Activated T-cell treated with anti-CD3 and anti-CD28 coated beads, Interleukin-2, amount 50 U/mL, for 72 hours (primary cell): ENCODE data around the gene NTN4. TPM values are rescaled to one million over a fixed set of nuclear protein-coding genes. Genes with fewer than 3 reads are reported as not detected.
"Not testable (repeated sequence)": the region's sequence is repeated elsewhere in the genome, so short reads cannot be mapped to it uniquely, and the experiment has no call there.

Experiments used
- ATAC-seq, 2 donors: fragments of 150-1000 bp; cut with Tn5 transposase; replicated peaks in 1 of 2; 2 replicates each; pipeline ENCODE4 v1.10.0; 2021; ENCODE audit warnings: moderate library complexity in 2 of 2, mild to moderate bottlenecking in 1 of 2
- DNase-seq, 2 donors: peaks; one replicate each; pipeline ENCODE4 v3.0.0; 2021 to 2022; ENCODE audit warnings: mixed read lengths in 1 of 2
- H3K27ac Mint-ChIP-seq: one replicate; pipeline ENCODE4 v1.8.0; 2022; ENCODE audit warnings: mild to moderate bottlenecking, moderate library complexity, mixed read lengths
- H3K27me3 Mint-ChIP-seq: one replicate; pipeline ENCODE4 v1.8.0; 2022; ENCODE audit warnings: low read depth, mixed read lengths
- H3K36me3 Mint-ChIP-seq, 2 donors: one replicate each; pipeline ENCODE4 v1.8.0; 2022; ENCODE audit warnings: mixed read lengths in 2 of 2, mild to moderate bottlenecking in 1 of 2; ENCODE audit not compliant: insufficient read depth in 2 of 2
- H3K4me1 Mint-ChIP-seq: one replicate; pipeline ENCODE4 v1.8.0; 2022; ENCODE audit warnings: low read depth, mixed read lengths
- H3K4me3 Mint-ChIP-seq, 2 donors: one replicate each; pipeline ENCODE4 v1.8.0; 2022; ENCODE audit warnings: mild to moderate bottlenecking in 2 of 2, mixed read lengths in 2 of 2, moderate library complexity in 2 of 2
- H3K9me3 Mint-ChIP-seq, 2 donors: one replicate each; pipeline ENCODE4 v1.8.0; 2022; ENCODE audit warnings: mixed read lengths in 2 of 2
- total RNA-seq, 2 donors: library from RNA; stranded (reverse); gene quantifications; one replicate each; pipeline ENCODE4 v1.2.3, GENCODE V29; 2022

NTN4 gene
- total RNA-seq, 2 donors from 2014 or later: 0.26 to 0.69 TPM

- ATAC-seq: no peak
- Mint-ChIP-seq H3K4me3 (no peak overlapping the region), H3K27ac (no peak overlapping the region), H3K9me3 (no peaks in the 10 kb centered on the region), H3K27me3 (no peaks in the 10 kb centered on the region), H3K4me1 (no peaks in the 10 kb centered on the region), H3K36me3 (no peaks in the 10 kb centered on the region)
- no peak for DNase-seq
These were observed 165.6 kb downstream of the NTN4 start for GRCh38 chr12:95625012-95625411.

GRCh38 chr12:95624589-95624988 lies 166.0 kb downstream of the NTN4 start:
- Mint-ChIP-seq H3K27ac (no peak overlapping the region), H3K4me3 (no peak overlapping the region), H3K4me1 (no peaks in the 10 kb centered on the region), H3K9me3 (no peaks in the 10 kb centered on the region), H3K36me3 (no peaks in the 10 kb centered on the region), H3K27me3 (no peaks in the 10 kb centered on the region)
- DNase-seq: no peak
- no peak for ATAC-seq

GRCh38 chr12:95623554-95624170 lies 166.9 kb downstream of the NTN4 start:
- no peaks in the 10 kb centered on the region for H3K9me3 Mint-ChIP-seq
- ATAC-seq (peak in 1 of 2 donors; percentile 48), DNase-seq (peak; percentile 20 to 30)
- H3K4me1 Mint-ChIP-seq: no peaks in the 10 kb centered on the region
- H3K36me3 Mint-ChIP-seq: no peaks in the 10 kb centered on the region
- H3K4me3 Mint-ChIP-seq: no peak overlapping the region
- H3K27ac Mint-ChIP-seq: no peak overlapping the region
- H3K27me3 Mint-ChIP-seq: no peaks in the 10 kb centered on the region

- Mint-ChIP-seq H3K36me3 (no peaks in the 10 kb centered on the region), H3K4me3 (no peak overlapping the region), H3K9me3 (no peaks in the 10 kb centered on the region), H3K27ac (no peak overlapping the region), H3K4me1 (no peaks in the 10 kb centered on the region), H3K27me3 (no peaks in the 10 kb centered on the region)
- ATAC-seq (no peak), DNase-seq (no peak)
These were observed 167.7 kb downstream of the NTN4 start for GRCh38 chr12:95622879-95623278.

- H3K9me3 Mint-ChIP-seq: no peaks in the 10 kb centered on the region
- ATAC-seq (no peak), DNase-seq (no peak)
- H3K27me3 Mint-ChIP-seq: no peaks in the 10 kb centered on the region
- no peak overlapping the region for H3K27ac Mint-ChIP-seq
- H3K4me3 Mint-ChIP-seq: no peak overlapping the region
- H3K4me1 Mint-ChIP-seq: no peaks in the 10 kb centered on the region
- H3K36me3 Mint-ChIP-seq: no peaks in the 10 kb centered on the region
These were observed 168.8 kb downstream of the NTN4 start for GRCh38 chr12:95621725-95622124.

- Mint-ChIP-seq H3K27me3 (no peaks in the 10 kb centered on the region), H3K4me1 (no peaks in the 10 kb centered on the region), H3K36me3 (no peaks in the 10 kb centered on the region), H3K9me3 (no peaks in the 10 kb centered on the region), H3K4me3 (no peak overlapping the region), H3K27ac (no peak overlapping the region)
- no peak for ATAC-seq
- no peak for DNase-seq
These were observed 170.4 kb downstream of the NTN4 start for GRCh38 chr12:95620171-95620570.

GRCh38 chr12:95616470-95616869 lies 174.1 kb downstream of the NTN4 start:
- DNase-seq, H3K4me1 Mint-ChIP-seq, ATAC-seq, H3K36me3 Mint-ChIP-seq, H3K9me3 Mint-ChIP-seq, H3K27ac Mint-ChIP-seq, H3K27me3 Mint-ChIP-seq, H3K4me3 Mint-ChIP-seq: not testable (repeated sequence)

- Mint-ChIP-seq H3K27ac (no peak overlapping the region), H3K36me3 (no peaks in the 10 kb centered on the region), H3K27me3 (no peaks in the 10 kb centered on the region), H3K9me3 (no peaks in the 10 kb centered on the region), H3K4me3 (no peak overlapping the region), H3K4me1 (no peaks in the 10 kb centered on the region)
- ATAC-seq (no peak), DNase-seq (no peak)
These were observed 174.8 kb downstream of the NTN4 start for GRCh38 chr12:95615749-95616148.

GRCh38 chr12:95614390-95614982 lies 176.1 kb downstream of the NTN4 start:
- no peak for ATAC-seq
- H3K4me3 Mint-ChIP-seq: no peak overlapping the region
- no peaks in the 10 kb centered on the region for H3K27me3 Mint-ChIP-seq
- H3K4me1 Mint-ChIP-seq: peaks cover 5% of the 10 kb centered on the region
- H3K9me3 Mint-ChIP-seq: no peaks in the 10 kb centered on the region
- H3K36me3 Mint-ChIP-seq: no peaks in the 10 kb centered on the region
- no peak overlapping the region for H3K27ac Mint-ChIP-seq
- no peak for DNase-seq

- no peak for ATAC-seq
- Mint-ChIP-seq H3K4me3 (no peak overlapping the region), H3K9me3 (no peaks in the 10 kb centered on the region), H3K27me3 (no peaks in the 10 kb centered on the region), H3K36me3 (no peaks in the 10 kb centered on the region), H3K4me1 (peaks cover 9% of the 10 kb centered on the region), H3K27ac (no peak overlapping the region)
- no peak for DNase-seq
These were observed 177.5 kb downstream of the NTN4 start for GRCh38 chr12:95613021-95613420.

- no peak for ATAC-seq
- no peaks in the 10 kb centered on the region for H3K9me3 Mint-ChIP-seq
- no peaks in the 10 kb centered on the region for H3K27me3 Mint-ChIP-seq
- H3K4me1 Mint-ChIP-seq: peaks cover 9% of the 10 kb centered on the region
- H3K4me3 Mint-ChIP-seq: no peak overlapping the region
- no peak for DNase-seq
- no peak overlapping the region for H3K27ac Mint-ChIP-seq
- H3K36me3 Mint-ChIP-seq: no peaks in the 10 kb centered on the region
These were observed 178.8 kb downstream of the NTN4 start for GRCh38 chr12:95611676-95612309.

GRCh38 chr12:95608252-95609033 lies 182.1 kb downstream of the NTN4 start:
- H3K4me3 Mint-ChIP-seq: no peak overlapping the region
- H3K9me3 Mint-ChIP-seq: no peaks in the 10 kb centered on the region
- peaks cover 9% of the 10 kb centered on the region for H3K4me1 Mint-ChIP-seq
- H3K27ac Mint-ChIP-seq: no peak overlapping the region
- ATAC-seq (no peak), DNase-seq (no peak)
- no peaks in the 10 kb centered on the region for H3K36me3 Mint-ChIP-seq
- no peaks in the 10 kb centered on the region for H3K27me3 Mint-ChIP-seq
